Keratinocyte (primary cell): Measurements from ENCODE around the gene ACSL3. TPM values are rescaled to one million over a fixed set of nuclear protein-coding genes. Genes with fewer than 3 reads are reported as not detected.

Experiments used
- DNase-seq: peaks from one replicate; pipeline ENCODE4 v3.0.0-alpha.2; 2011; ENCODE audit warnings: low read depth, missing footprints, low spot score
- FAIRE-seq: peaks from 2 replicates; lab custom pipeline; 2011; peaks lifted over from hg19 to GRCh38; lab: Jason Lieb, UNC
- H2AFZ ChIP-seq: 2 replicates; pipeline ENCODE4 v1.6.0; 2012; ENCODE audit warnings: low read length, control low read depth, inconsistent platforms; ENCODE audit not compliant: control insufficient read depth
- H3K27ac ChIP-seq: 2 replicates; pipeline ENCODE4 v1.5.1; 2011; ENCODE audit warnings: low read length; ENCODE audit not compliant: control insufficient read depth, insufficient read depth
- H3K27me3 ChIP-seq: 3 replicates; pipeline ENCODE4 v1.6.0; 2011; ENCODE audit warnings: low read length; ENCODE audit not compliant: control insufficient read depth, insufficient read depth; ENCODE audit errors: extremely low read depth
- H3K36me3 ChIP-seq, 2 experiments: 2 replicates in 1 of 2; 3 replicates in 1 of 2; pipeline ENCODE4 v1.5.1; 2011; ENCODE audit warnings: low read length in 2 of 2, mild to moderate bottlenecking in 1 of 2; ENCODE audit not compliant: control insufficient read depth in 2 of 2, insufficient read depth in 2 of 2; ENCODE audit errors: extremely low read depth in 1 of 2
- H3K4me1 ChIP-seq: 3 replicates; pipeline ENCODE4 v1.5.1; 2011; ENCODE audit warnings: low read length; ENCODE audit not compliant: control insufficient read depth, insufficient read depth; ENCODE audit errors: extremely low read depth
- H3K4me2 ChIP-seq: 3 replicates; pipeline ENCODE4 v1.6.0; 2011; ENCODE audit warnings: low read depth, low read length; ENCODE audit not compliant: control insufficient read depth, insufficient read depth; ENCODE audit errors: extremely low read depth
- H3K4me3 ChIP-seq, 3 experiments: fragments of 200-600 bp in 1 of 3; sonication (generic) in 1 of 3; 2 replicates in 2 of 3; 3 replicates in 1 of 3; pipeline ENCODE4 v1.5.1; 2011 to 2016; ENCODE audit warnings: low read length in 3 of 3, mild to moderate bottlenecking in 3 of 3, control low read depth in 2 of 3, inconsistent platforms in 1 of 3, low read depth in 1 of 3, mixed read lengths in 1 of 3, mixed run types in 1 of 3, moderate library complexity in 1 of 3; ENCODE audit not compliant: control insufficient read depth in 2 of 3, insufficient read depth in 2 of 3; ENCODE audit errors: extremely low read depth in 1 of 3
- H3K79me2 ChIP-seq: 2 replicates; pipeline ENCODE4 v1.6.0; 2012; ENCODE audit warnings: low read length; ENCODE audit not compliant: control insufficient read depth, insufficient read depth
- H3K9ac ChIP-seq: 3 replicates; pipeline ENCODE4 v1.6.0; 2011; ENCODE audit warnings: low read length; ENCODE audit not compliant: control insufficient read depth, insufficient read depth; ENCODE audit errors: extremely low read depth
- H3K9me1 ChIP-seq: 3 replicates; pipeline ENCODE4 v1.6.0; 2011; ENCODE audit warnings: low read length; ENCODE audit not compliant: control insufficient read depth, insufficient read depth; ENCODE audit errors: extremely low read depth
- H3K9me3 ChIP-seq: 2 replicates; pipeline ENCODE4 v1.5.1; 2012; ENCODE audit warnings: low read depth, low read length; ENCODE audit not compliant: control insufficient read depth
- H4K20me1 ChIP-seq: 3 replicates; pipeline ENCODE4 v1.6.0; 2011; ENCODE audit warnings: low read length; ENCODE audit not compliant: control insufficient read depth, insufficient read depth; ENCODE audit errors: extremely low read depth
- EZH2 ChIP-seq: IDR thresholded peaks from one replicate; pipeline ENCODE4 v1.6.1; 2012; ENCODE audit warnings: inconsistent platforms, mild to moderate bottlenecking, low read length, moderate library complexity
- dilution Hi-C: fragments of 300-500 bp; cut with MboI; formaldehyde crosslinking; loops from one replicate; pipeline ENCODE4 v1.7.0; 2020; ENCODE audit warnings: low sequenced_read_pairs; ENCODE audit not compliant: extremely low pct_ligation_motif_present
- polyA plus RNA-seq, 5 experiments: library from polyadenylated mRNA; depleted of rRNA in 3 of 5; stranded (reverse) in 3 of 5; stranded (forward) in 1 of 5; unstranded in 1 of 5; fragments of >200 nt; gene quantifications; 1 replicate in 1 of 5; 2 replicates in 3 of 5; 3 replicates in 1 of 5; pipeline versions ENCODE4 v1.2.1 to v1.2.3, GENCODE V29; 2011 to 2012; ENCODE audit warnings: missing spikeins in 2 of 5, low read depth in 1 of 5, low replicate concordance in 1 of 5
- TF ChIP-seq, protein P1 (sequence below), 3 experiments: IDR thresholded peaks in 1 of 3; conservative IDR thresholded peaks in 1 of 3; optimal IDR thresholded peaks in 1 of 3; 2 replicates in 2 of 3; 3 replicates in 1 of 3; pipeline versions ENCODE3 to v1.5.1; 2011; ENCODE audit warnings: low read length in 3 of 3, mild to moderate bottlenecking in 3 of 3, moderate library complexity in 2 of 3, control low read depth in 1 of 3, inconsistent platforms in 1 of 3; ENCODE audit not compliant: insufficient read depth in 2 of 3; ENCODE audit errors: extremely low read depth in 1 of 3

The ACSL3 gene
- polyA plus RNA-seq, 1 donor (not counting 4 experiments of a cell fraction or from before 2014, with no cell fraction given): 197 TPM

- no peak overlapping the region for H2AFZ ChIP-seq
- H3K4me1 ChIP-seq: peaks cover 38% of the 10 kb centered on the region
- no peak overlapping the region for H3K4me3 ChIP-seq
- H3K27me3 ChIP-seq: no peaks in the 10 kb centered on the region
- H3K79me2 ChIP-seq: peaks cover 95% of the 10 kb centered on the region
- peaks cover 47% of the 10 kb centered on the region for H4K20me1 ChIP-seq
- peak; percentile 39 for FAIRE-seq
- H3K36me3 ChIP-seq: no peaks in the 10 kb centered on the region
- peak overlapping the region; percentile 12 for H3K4me2 ChIP-seq
- H3K27ac ChIP-seq: peak overlapping the region; percentile 8
- no peak for DNase-seq
- dilution Hi-C loops: no loop called here
- TF ChIP-seq, protein P1, sequence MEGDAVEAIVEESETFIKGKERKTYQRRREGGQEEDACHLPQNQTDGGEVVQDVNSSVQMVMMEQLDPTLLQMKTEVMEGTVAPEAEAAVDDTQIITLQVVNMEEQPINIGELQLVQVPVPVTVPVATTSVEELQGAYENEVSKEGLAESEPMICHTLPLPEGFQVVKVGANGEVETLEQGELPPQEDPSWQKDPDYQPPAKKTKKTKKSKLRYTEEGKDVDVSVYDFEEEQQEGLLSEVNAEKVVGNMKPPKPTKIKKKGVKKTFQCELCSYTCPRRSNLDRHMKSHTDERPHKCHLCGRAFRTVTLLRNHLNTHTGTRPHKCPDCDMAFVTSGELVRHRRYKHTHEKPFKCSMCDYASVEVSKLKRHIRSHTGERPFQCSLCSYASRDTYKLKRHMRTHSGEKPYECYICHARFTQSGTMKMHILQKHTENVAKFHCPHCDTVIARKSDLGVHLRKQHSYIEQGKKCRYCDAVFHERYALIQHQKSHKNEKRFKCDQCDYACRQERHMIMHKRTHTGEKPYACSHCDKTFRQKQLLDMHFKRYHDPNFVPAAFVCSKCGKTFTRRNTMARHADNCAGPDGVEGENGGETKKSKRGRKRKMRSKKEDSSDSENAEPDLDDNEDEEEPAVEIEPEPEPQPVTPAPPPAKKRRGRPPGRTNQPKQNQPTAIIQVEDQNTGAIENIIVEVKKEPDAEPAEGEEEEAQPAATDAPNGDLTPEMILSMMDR (optimal IDR thresholded peaks at IDR 0.05 in 1 of 3, IDR thresholded peaks at IDR 0.05 in 1 of 3, conservative IDR thresholded peaks at IDR 0.05 in 1 of 3; ENCODE audit: extremely low read depth in 1 of 3, insufficient read depth in 2 of 3, low read length in 3 of 3): no peak
- TF ChIP-seq EZH2: no peak
- no peaks in the 10 kb centered on the region for H3K9me3 ChIP-seq
- H3K9me1 ChIP-seq: peaks cover 7% of the 10 kb centered on the region
- H3K9ac ChIP-seq: no peak overlapping the region
These were observed 16.1 kb downstream of the ACSL3 start for GRCh38 chr2:222876947-222877346.

DNA sequence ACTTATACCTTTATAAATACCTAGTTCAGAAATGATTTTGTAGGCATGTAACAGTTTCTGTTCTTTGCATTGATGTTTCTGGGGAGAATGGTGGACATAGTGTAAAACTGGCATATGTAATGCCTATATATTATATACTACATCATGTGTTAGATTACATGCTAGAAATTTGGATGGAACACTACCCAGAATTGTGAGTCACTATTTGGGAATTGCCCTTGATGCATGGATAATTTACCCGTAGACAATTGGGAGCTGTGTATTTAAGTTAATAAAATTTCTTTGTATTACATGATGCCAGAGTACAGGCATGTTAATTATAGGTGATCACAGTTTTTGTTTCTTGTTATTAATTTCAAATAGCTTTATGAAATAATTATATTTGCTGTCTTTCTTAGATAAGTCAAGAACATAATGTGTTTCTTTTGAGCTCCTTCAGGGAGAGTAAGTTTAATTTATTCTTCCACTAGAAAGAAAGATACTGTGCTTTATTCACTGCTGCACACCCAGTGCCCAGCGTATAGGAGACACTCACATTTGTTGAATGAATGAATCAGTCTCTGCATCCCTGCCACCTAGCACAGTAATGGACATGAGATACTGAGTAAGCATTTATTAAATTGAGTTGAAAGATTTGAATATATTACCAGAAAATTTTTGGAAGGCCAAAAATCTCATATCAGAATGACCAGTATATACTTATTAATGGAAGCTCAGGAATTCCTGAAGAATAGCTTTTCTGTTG, 16.9 kb downstream of the ACSL3 start:
- peaks cover 47% of the 10 kb centered on the region for H4K20me1 ChIP-seq
- H3K9me1 ChIP-seq: peaks cover 7% of the 10 kb centered on the region
- no peak for TF ChIP-seq EZH2
- TF ChIP-seq, protein P1 (optimal IDR thresholded peaks at IDR 0.05 in 1 of 3, IDR thresholded peaks at IDR 0.05 in 1 of 3, conservative IDR thresholded peaks at IDR 0.05 in 1 of 3; ENCODE audit: extremely low read depth in 1 of 3, insufficient read depth in 2 of 3, low read length in 3 of 3): no peak
- no peak for FAIRE-seq
- H3K9me3 ChIP-seq: no peaks in the 10 kb centered on the region
- no peak for DNase-seq
- H3K4me1 ChIP-seq: peaks cover 45% of the 10 kb centered on the region
- H3K4me3 ChIP-seq: no peak overlapping the region
- H3K79me2 ChIP-seq: peaks cover 96% of the 10 kb centered on the region
- H3K27me3 ChIP-seq: no peaks in the 10 kb centered on the region
- H2AFZ ChIP-seq: no peak overlapping the region
- H3K9ac ChIP-seq: no peak overlapping the region
- dilution Hi-C loops: no loop called here
- no peak overlapping the region for H3K4me2 ChIP-seq
- H3K27ac ChIP-seq: peak overlapping the region; percentile 80
- no peaks in the 10 kb centered on the region for H3K36me3 ChIP-seq
